ENCODE results near the gene MRPS35.
"Not testable (repeated sequence)": the region's sequence is repeated elsewhere in the genome, so short reads cannot be mapped to it uniquely, and the experiment has no call there.

MRPS35 gene

GRCh38 chr12:27705263-27705662, 5.4 kb upstream of the MRPS35 start:
- no peak for DNase-seq (ENCODE audit: low read depth, low spot score)

GRCh38 chr12:27707216-27707615, 3.4 kb upstream of the MRPS35 start:
- no peak for DNase-seq (ENCODE audit: low read depth, low spot score)
- H3K27ac ChIP-seq: peak overlapping the region; percentile 26

More at GRCh38 chr12:27705263-27705662, 5.4 kb upstream of the MRPS35 start:
- peak overlapping the region; percentile 92 for H3K27ac ChIP-seq

GRCh38 chr12:27709212-27709931, 1.3 kb upstream of the MRPS35 start:
- H3K27ac ChIP-seq: peak overlapping the region; percentile 81
- no peak for DNase-seq (ENCODE audit: low read depth, low spot score)

GRCh38 chr12:27709932-27710591, 570 bp upstream of the MRPS35 start:
- no peak for DNase-seq (ENCODE audit: low read depth, low spot score)
- peak overlapping the region; percentile 81 for H3K27ac ChIP-seq

GRCh38 chr12:27711317-27711682, 668 bp downstream of the MRPS35 start:
- no peak for DNase-seq (ENCODE audit: low read depth, low spot score)

GRCh38 chr12:27711967-27712366, 1.3 kb downstream of the MRPS35 start:
- DNase-seq (ENCODE audit: low read depth, low spot score): no peak
- no peak overlapping the region for H3K27ac ChIP-seq

More at GRCh38 chr12:27711317-27711682, 668 bp downstream of the MRPS35 start:
- peak overlapping the region; percentile 81 for H3K27ac ChIP-seq

- H3K27ac ChIP-seq: no peak overlapping the region
- DNase-seq (ENCODE audit: low read depth, low spot score): no peak
Measured at GRCh38 chr12:27723212-27723611, 12.6 kb downstream of the MRPS35 start.

GRCh38 chr12:27730097-27730588, 19.5 kb downstream of the MRPS35 start:
- no peak overlapping the region for H3K27ac ChIP-seq
- no peak for DNase-seq (ENCODE audit: low read depth, low spot score)

GRCh38 chr12:27732281-27732680, 21.6 kb downstream of the MRPS35 start:
- DNase-seq (ENCODE audit: low read depth, low spot score): no peak
- no peak overlapping the region for H3K27ac ChIP-seq

- no peak for DNase-seq (ENCODE audit: low read depth, low spot score)
- H3K27ac ChIP-seq: no peak overlapping the region
Measured at GRCh38 chr12:27733052-27733656, 22.5 kb downstream of the MRPS35 start.

- DNase-seq (ENCODE audit: low read depth, low spot score): no peak
- no peak overlapping the region for H3K27ac ChIP-seq
Measured at GRCh38 chr12:27733791-27734190, 23.2 kb downstream of the MRPS35 start.

- not testable (repeated sequence) for DNase-seq (ENCODE audit: low read depth, low spot score); H3K27ac ChIP-seq
Measured at GRCh38 chr12:27734321-27734720, 23.7 kb downstream of the MRPS35 start.

- H3K27ac ChIP-seq: no peak overlapping the region
- DNase-seq (ENCODE audit: low read depth, low spot score): no peak
Measured at GRCh38 chr12:27743601-27744000, 33.0 kb downstream of the MRPS35 start.

GRCh38 chr12:27745734-27746133, 35.1 kb downstream of the MRPS35 start:
- not testable (repeated sequence) for DNase-seq (ENCODE audit: low read depth, low spot score); H3K27ac ChIP-seq

GRCh38 chr12:27747111-27747820, 36.6 kb downstream of the MRPS35 start:
- peak; percentile 5 for DNase-seq (ENCODE audit: low read depth, low spot score)
- H3K27ac ChIP-seq: peak overlapping the region; percentile 90

- peak overlapping the region; percentile 60 for H3K27ac ChIP-seq
- DNase-seq (ENCODE audit: low read depth, low spot score): peak; percentile 87
Measured at GRCh38 chr12:27751386-27752047, 40.9 kb downstream of the MRPS35 start.

- DNase-seq (ENCODE audit: low read depth, low spot score): no peak
- H3K27ac ChIP-seq: no peak overlapping the region
Measured at GRCh38 chr12:27754795-27755194, 44.2 kb downstream of the MRPS35 start.

GRCh38 chr12:27756670-27757195, 46.1 kb downstream of the MRPS35 start:
- no peak overlapping the region for H3K27ac ChIP-seq

GRCh38 chr12:27762757-27763156, 52.1 kb downstream of the MRPS35 start:
- no peak overlapping the region for H3K27ac ChIP-seq
- DNase-seq (ENCODE audit: low read depth, low spot score): no peak

More at GRCh38 chr12:27756670-27757195, 46.1 kb downstream of the MRPS35 start:
- DNase-seq (ENCODE audit: low read depth, low spot score): no peak

- no peak for DNase-seq (ENCODE audit: low read depth, low spot score)
- no peak overlapping the region for H3K27ac ChIP-seq
Measured at GRCh38 chr12:27766587-27766986, 56.0 kb downstream of the MRPS35 start.
